Measurements from ENCODE around the gene PAX2.

Gene PAX2

DNA sequence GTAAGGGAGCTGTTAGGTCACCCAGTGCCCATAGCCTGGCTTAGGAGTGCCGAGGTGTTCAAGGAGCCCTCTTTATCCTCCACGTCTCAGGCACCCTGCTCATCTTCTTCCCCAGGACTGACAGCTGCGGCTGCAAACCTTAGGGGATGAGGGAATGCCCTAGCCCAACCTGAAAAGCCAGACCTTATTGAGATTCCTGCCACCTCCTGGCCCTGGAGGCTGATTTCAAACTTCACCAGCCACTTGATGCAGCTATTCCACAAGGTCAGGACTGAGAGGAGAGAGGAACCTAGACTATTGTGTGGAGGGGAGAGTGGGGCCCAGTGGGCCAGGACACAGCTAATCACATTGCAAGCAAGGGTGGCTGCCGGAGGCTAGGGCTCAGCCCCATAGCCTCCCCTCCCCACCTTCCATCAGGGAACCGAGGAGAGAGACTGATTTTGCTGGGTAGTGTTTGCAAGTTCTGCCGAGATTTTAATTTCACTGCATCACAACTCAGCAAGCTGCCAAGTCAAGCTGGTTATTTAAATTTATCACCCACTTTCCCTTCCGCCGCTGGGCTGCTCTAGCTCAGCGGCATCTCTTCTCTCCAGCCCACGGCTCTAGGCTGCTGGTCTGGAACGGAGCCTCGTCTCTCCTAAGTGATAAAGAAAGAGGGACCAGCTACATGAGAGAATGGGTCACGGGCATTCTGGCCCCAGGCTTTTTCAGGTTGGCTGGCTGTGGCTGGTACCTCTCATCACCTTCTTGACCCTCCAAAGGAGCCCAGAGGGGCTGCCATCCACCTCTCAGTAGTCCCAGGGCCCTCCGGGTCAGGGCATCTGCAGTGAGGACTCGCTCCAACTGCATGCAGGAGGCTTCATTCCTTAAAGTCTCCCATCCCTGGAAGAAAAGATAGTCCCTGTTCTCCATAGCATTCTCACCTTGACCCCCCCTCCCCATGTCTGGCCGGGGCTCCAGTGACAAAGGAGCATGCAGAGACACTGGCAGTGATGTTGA lies 66.7 kb downstream of the PAX2 start:
- TF ChIP-seq, protein P1, sequence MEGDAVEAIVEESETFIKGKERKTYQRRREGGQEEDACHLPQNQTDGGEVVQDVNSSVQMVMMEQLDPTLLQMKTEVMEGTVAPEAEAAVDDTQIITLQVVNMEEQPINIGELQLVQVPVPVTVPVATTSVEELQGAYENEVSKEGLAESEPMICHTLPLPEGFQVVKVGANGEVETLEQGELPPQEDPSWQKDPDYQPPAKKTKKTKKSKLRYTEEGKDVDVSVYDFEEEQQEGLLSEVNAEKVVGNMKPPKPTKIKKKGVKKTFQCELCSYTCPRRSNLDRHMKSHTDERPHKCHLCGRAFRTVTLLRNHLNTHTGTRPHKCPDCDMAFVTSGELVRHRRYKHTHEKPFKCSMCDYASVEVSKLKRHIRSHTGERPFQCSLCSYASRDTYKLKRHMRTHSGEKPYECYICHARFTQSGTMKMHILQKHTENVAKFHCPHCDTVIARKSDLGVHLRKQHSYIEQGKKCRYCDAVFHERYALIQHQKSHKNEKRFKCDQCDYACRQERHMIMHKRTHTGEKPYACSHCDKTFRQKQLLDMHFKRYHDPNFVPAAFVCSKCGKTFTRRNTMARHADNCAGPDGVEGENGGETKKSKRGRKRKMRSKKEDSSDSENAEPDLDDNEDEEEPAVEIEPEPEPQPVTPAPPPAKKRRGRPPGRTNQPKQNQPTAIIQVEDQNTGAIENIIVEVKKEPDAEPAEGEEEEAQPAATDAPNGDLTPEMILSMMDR (IDR thresholded peaks at IDR 0.05; ENCODE audit: low read depth, low read length), result no peak
- DNase-seq (ENCODE audit: low read depth, low spot score), result no peak
- H3K4me3 ChIP-seq (ENCODE audit: low read depth, low read length), result no peak overlapping the region
- in situ Hi-C loops (cut with HindIII; ENCODE audit: low sequenced_read_pairs), result no loop called here

DNA sequence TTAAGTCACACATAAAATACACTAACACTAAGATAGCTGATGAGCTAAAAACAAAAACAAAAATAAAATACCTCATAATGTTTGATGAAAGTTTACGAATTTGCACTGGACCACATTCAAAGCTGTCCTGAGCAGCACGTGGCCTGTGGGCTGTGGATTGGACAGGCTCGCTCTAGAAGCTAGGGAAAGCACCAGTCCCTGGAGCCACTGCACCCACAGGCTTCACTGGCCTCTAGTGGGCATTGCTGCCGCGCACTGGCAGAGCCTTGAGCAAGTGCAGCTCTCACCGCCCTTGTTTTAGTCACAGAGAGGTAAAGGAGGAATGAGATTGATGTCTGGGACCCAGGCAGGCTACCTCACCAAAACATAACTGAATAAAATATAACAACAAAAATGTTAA lies 67.6 kb downstream of the PAX2 start:
- DNase-seq (ENCODE audit: low read depth, low spot score), result no peak
- in situ Hi-C loops (cut with HindIII; ENCODE audit: low sequenced_read_pairs), result no loop called here
- H3K4me3 ChIP-seq (ENCODE audit: low read depth, low read length), result no peak overlapping the region
- TF ChIP-seq, protein P1 (IDR thresholded peaks at IDR 0.05; ENCODE audit: low read depth, low read length), result peak; percentile 8

DNA sequence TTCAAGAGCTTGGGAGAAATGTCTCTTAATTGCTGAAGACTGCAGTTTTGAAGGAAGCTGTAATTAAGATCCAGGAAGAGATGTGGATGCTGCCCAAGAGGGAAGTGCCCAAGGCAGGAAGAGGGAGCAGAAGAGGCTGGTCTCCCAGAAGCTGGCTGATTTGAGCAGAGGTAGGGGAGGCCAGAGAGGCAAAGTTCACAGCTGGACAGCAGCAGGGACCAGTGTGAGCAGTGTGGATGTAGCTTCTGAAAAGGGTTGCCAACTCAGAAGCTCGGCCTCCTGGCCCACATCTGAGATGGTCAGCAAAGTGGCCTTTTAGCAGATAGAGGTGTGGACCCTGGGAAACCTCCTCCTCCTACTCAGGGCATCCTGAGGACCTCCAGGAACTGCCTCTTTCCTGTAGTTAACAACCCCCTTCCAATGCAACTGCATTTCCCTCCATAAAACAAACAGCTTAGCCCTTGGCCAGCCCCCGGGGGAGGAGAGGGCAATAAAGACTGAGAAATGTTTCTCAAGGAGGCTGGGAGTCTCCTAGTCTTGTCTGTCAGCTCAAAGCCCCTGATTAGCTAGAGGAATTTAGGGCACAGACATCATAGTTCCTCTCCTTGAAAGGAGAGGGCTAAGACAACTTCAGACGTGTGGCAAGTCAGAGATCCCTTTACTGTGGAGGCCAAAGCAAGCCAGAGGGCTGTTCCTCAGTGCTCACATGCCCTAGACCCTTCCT lies 69.5 kb downstream of the PAX2 start:
- H3K4me3 ChIP-seq (ENCODE audit: low read depth, low read length), result no peak overlapping the region
- TF ChIP-seq, protein P1 (IDR thresholded peaks at IDR 0.05; ENCODE audit: low read depth, low read length), result no peak
- DNase-seq (ENCODE audit: low read depth, low spot score), result no peak
- in situ Hi-C loops (cut with HindIII; ENCODE audit: low sequenced_read_pairs), result no loop called here

DNA sequence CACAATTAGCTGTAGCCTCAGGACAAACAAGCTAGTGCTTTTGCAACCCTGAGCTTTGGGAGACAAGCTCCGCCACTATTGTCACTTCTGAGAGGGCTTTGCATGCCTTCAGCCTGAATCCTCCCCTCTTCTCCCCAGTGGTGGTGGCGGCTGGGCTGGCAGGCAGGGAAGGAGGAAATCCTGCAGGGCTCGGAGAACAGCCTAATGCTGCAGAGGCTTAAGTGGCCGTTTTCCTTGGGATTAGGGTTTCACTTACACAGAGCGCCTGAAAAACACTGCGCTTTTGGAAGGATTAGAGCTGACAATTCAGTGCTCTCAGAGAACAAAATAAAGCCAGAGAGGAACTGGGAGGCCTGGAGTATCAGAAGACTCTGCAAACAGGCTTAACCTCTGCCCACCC lies 71.3 kb downstream of the PAX2 start:
- no peak for DNase-seq (ENCODE audit: low read depth, low spot score)
- in situ Hi-C loops (cut with HindIII; ENCODE audit: low sequenced_read_pairs), result no loop called here
- TF ChIP-seq, protein P1 (IDR thresholded peaks at IDR 0.05; ENCODE audit: low read depth, low read length), result no peak
- H3K4me3 ChIP-seq (ENCODE audit: low read depth, low read length), result no peak overlapping the region

DNA sequence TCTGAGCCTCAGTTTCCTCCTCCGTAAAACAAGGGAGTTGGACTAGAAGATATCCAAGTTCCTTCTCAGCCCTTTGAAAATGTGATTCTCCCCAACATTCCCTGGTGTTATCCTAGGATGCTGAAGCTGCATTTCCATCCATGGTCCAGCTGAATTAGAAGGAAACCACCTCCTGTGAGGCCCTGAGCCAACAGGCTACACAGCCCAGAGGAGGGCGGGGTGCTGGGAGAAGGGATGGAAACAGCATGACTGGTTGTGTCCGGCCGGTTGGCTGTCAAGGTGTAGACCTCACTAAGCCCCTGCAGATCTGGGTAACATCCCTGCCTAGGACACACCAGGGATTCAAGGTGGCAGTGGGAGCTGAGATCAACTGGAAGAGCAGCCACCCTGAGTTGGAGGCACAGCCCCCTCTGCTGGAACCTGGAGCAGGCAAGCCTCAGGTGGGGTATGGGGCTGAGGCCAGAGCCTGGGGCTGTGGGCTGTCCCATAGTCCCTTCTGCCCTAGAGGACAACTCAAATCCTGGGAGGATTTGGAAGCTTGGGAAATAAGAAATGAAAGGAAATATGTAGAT lies 72.0 kb downstream of the PAX2 start:
- TF ChIP-seq, protein P1 (IDR thresholded peaks at IDR 0.05; ENCODE audit: low read depth, low read length), result no peak
- in situ Hi-C loops (cut with HindIII; ENCODE audit: low sequenced_read_pairs), result no loop called here
- DNase-seq (ENCODE audit: low read depth, low spot score), result no peak
- H3K4me3 ChIP-seq (ENCODE audit: low read depth, low read length), result no peak overlapping the region

DNA sequence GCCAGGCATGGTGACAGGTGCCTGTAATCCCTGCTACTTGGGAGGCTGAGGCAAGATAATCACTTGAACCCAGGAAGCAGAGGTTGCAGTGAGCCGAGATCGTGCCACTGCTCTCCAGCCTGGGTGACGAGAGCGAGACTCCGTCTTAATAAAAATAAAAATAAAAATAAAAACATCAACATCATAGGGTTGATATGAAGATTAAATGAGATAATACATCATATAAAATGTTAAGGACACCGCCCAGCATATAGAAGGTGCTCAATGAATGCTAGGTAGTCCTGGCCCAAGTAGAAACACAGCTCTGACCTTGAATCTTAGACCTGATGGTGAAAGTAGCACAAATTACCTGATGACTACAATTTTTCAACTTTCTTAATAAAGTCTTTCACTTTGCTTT lies 74.0 kb downstream of the PAX2 start:
- in situ Hi-C loops (cut with HindIII; ENCODE audit: low sequenced_read_pairs), result no loop called here

More for the DNA sequence above, 74.0 kb downstream of the PAX2 start:
- no peak overlapping the region for H3K4me3 ChIP-seq (ENCODE audit: low read depth, low read length)
- DNase-seq (ENCODE audit: low read depth, low spot score), result no peak
- TF ChIP-seq, protein P1 (IDR thresholded peaks at IDR 0.05; ENCODE audit: low read depth, low read length), result no peak

All from astrocyte of the spinal cord (primary cell).